Epidermal melanocyte (primary cell): ENCODE data around the gene KCNK4.

ENCODE experiments used
- DNase-seq: peaks from one replicate; pipeline ENCODE4 v3.0.0; 2011; ENCODE audit warnings: low spot score; ENCODE audit not compliant: insufficient read length

KCNK4 gene

GRCh38 chr11:64253043-64253442 is 38.1 kb upstream of the KCNK4 start:
- DNase-seq, result no peak

- no peak for DNase-seq
Observed at GRCh38 chr11:64253481-64253880, 37.6 kb upstream of the KCNK4 start.

GRCh38 chr11:64254326-64254725 is 36.8 kb upstream of the KCNK4 start:
- DNase-seq, result no peak

- no peak for DNase-seq
Observed at GRCh38 chr11:64255135-64256128, 35.7 kb upstream of the KCNK4 start.

GRCh38 chr11:64256300-64256699 is 34.8 kb upstream of the KCNK4 start:
- DNase-seq, result no peak

GRCh38 chr11:64258356-64258755 is 32.7 kb upstream of the KCNK4 start:
- no peak for DNase-seq

GRCh38 chr11:64258946-64259532 is 32.1 kb upstream of the KCNK4 start:
- no peak for DNase-seq

GRCh38 chr11:64259533-64260067 is 31.5 kb upstream of the KCNK4 start:
- DNase-seq, result no peak

GRCh38 chr11:64260147-64260708 is 30.9 kb upstream of the KCNK4 start:
- no peak for DNase-seq

- no peak for DNase-seq
Observed at GRCh38 chr11:64261556-64262080, 29.5 kb upstream of the KCNK4 start.

GRCh38 chr11:64262271-64263002 is 28.7 kb upstream of the KCNK4 start:
- DNase-seq, result no peak

- DNase-seq, result no peak
Observed at GRCh38 chr11:64263021-64263946, 27.8 kb upstream of the KCNK4 start.

- no peak for DNase-seq
Observed at GRCh38 chr11:64263947-64264317, 27.2 kb upstream of the KCNK4 start.

- DNase-seq, result no peak
Observed at GRCh38 chr11:64264371-64264852, 26.7 kb upstream of the KCNK4 start.

GRCh38 chr11:64265176-64266160 is 25.6 kb upstream of the KCNK4 start:
- DNase-seq, result no peak

GRCh38 chr11:64266339-64266738 is 24.8 kb upstream of the KCNK4 start:
- no peak for DNase-seq

- no peak for DNase-seq
Observed at GRCh38 chr11:64267207-64267945, 23.7 kb upstream of the KCNK4 start.
